Upper lobe of left lung (tissue), 6 donors: ENCODE data around the gene ASTN1. TPM values are rescaled to one million over a fixed set of nuclear protein-coding genes. Genes with fewer than 3 reads are reported as not detected.

Experiments
- ATAC-seq, 2 donors: fragments of 200-7000 bp; cut with Tn5 transposase; one replicate each; pipeline ENCODE4 v1.9.1; 2022; ENCODE audit warnings: mild to moderate bottlenecking in 2 of 2, moderate library complexity in 2 of 2; ENCODE audit not compliant: low FRiP score in 2 of 2
- DNase-seq, 2 donors: peaks; one replicate each; pipeline ENCODE4 v3.0.0-alpha.2; 2019 to 2020
- H3K27ac ChIP-seq, 4 donors: fragments of 200-600 bp; sonication (generic); one replicate each; pipeline ENCODE4 v1.5.1; 2016 to 2019
- H3K27me3 ChIP-seq, 4 donors: fragments of 200-600 bp; sonication (generic); one replicate each; pipeline ENCODE4 v1.5.1; 2017 to 2019
- H3K36me3 ChIP-seq, 4 donors: fragments of 200-600 bp; sonication (generic); one replicate each; pipeline ENCODE4 v1.5.1; 2016 to 2019
- H3K4me1 ChIP-seq, 4 donors: fragments of 200-600 bp; sonication (generic); one replicate each; pipeline ENCODE4 v1.5.1; 2018 to 2019
- H3K4me3 ChIP-seq, 4 donors: fragments of 200-600 bp; sonication (generic); one replicate each; pipeline ENCODE4 v1.5.1; 2017 to 2019; ENCODE audit warnings: mild to moderate bottlenecking in 2 of 4, moderate library complexity in 1 of 4
- H3K9me3 ChIP-seq, 4 donors: fragments of 200-600 bp; sonication (generic); one replicate each; pipeline ENCODE4 v1.5.1; 2018 to 2019
- CTCF ChIP-seq, 6 experiments: fragments of 450-650 bp in 4 of 6; fragments of 200-600 bp in 2 of 6; sonication (generic) in 2 of 6; IDR thresholded peaks; one replicate each; pipeline ENCODE4 v1.5.1; 2016 to 2019; ENCODE audit warnings: antibody characterized with exemption in 6 of 6
- EP300 ChIP-seq, 4 donors: sonication (generic); formaldehyde crosslinking; IDR thresholded peaks; one replicate each; pipeline ENCODE4 v1.5.1; 2017; ENCODE audit warnings: antibody characterized with exemption in 4 of 4, control low read depth in 2 of 4
- POLR2A ChIP-seq, 4 donors: fragments of 450-650 bp; IDR thresholded peaks; one replicate each; pipeline ENCODE4 v1.5.1; 2016 to 2017; ENCODE audit warnings: antibody characterized with exemption in 4 of 4, mild to moderate bottlenecking in 2 of 4
- POLR2AphosphoS5 ChIP-seq, 2 donors: sonication (generic); formaldehyde crosslinking; IDR thresholded peaks; one replicate each; pipeline ENCODE4 v1.5.1; 2017; ENCODE audit warnings: antibody characterized with exemption in 2 of 2
- WGBS, 2 donors: methylation state at CpG; one replicate each; pipeline ENCODE4 v1.1.5; 2017 to 2018; 5-methylcytosine and 5-hydroxymethylcytosine counted together
- total RNA-seq, 6 donors: library from RNA; depleted of rRNA in 4 of 6; stranded (reverse); fragments of >200 nt in 4 of 6; gene quantifications; one replicate each; pipeline versions ENCODE4 v1.1.0 to v1.2.1, GENCODE V29; 2016 to 2021
- donor health status: DM: no; HTN: no; CAD: no; lungs with moderate emphysema.
- donor health status: DM: no; HTN: yes; CAD: no; lungs with severe emphysema.

The ASTN1 gene
- total RNA-seq, 6 donors from 2014 or later = 0.15 to 1.0 (median 0.32) TPM; not detected in 2

- TF ChIP-seq POLR2AphosphoS5 (IDR thresholded peaks at IDR 0.05) (no peak), POLR2A (IDR thresholded peaks at IDR 0.05) (no peak), CTCF (IDR thresholded peaks at IDR 0.05) (no peak), EP300 (IDR thresholded peaks at IDR 0.05) (no peak)
- no peaks in the 10 kb centered on the region for H3K27me3 ChIP-seq
- no peaks in the 10 kb centered on the region for H3K9me3 ChIP-seq
- H3K4me1 ChIP-seq = no peaks in the 10 kb centered on the region
- DNase-seq = no peak
- no peak for ATAC-seq
- no peaks in the 10 kb centered on the region for H3K36me3 ChIP-seq
- H3K4me3 ChIP-seq = no peak overlapping the region
- 86 to 95% methylated on average over 3 of the region's 3 CpGs for WGBS, 2 donors
- H3K27ac ChIP-seq = no peak overlapping the region
Observed at GRCh38 chr1:176994931-176995596, 169.4 kb downstream of the ASTN1 start.

GRCh38 chr1:176993587-176993986, 170.9 kb downstream of the ASTN1 start:
- Histone ChIP-seq H3K4me3 (no peak overlapping the region), H3K27me3 (no peaks in the 10 kb centered on the region), H3K9me3 (no peaks in the 10 kb centered on the region), H3K36me3 (no peaks in the 10 kb centered on the region), H3K4me1 (no peaks in the 10 kb centered on the region), H3K27ac (no peak overlapping the region)
- DNase-seq (no peak), ATAC-seq (no peak)
- WGBS, 2 donors = 82 to 87% methylated on average over 3 of the region's 3 CpGs
- TF ChIP-seq EP300 (IDR thresholded peaks at IDR 0.05) = no peak

GRCh38 chr1:176989754-176990153, 174.8 kb downstream of the ASTN1 start:
- H3K9me3 ChIP-seq = no peaks in the 10 kb centered on the region
- H3K4me3 ChIP-seq = no peak overlapping the region
- no peak for TF ChIP-seq EP300 (IDR thresholded peaks at IDR 0.05)
- no peak for TF ChIP-seq CTCF (IDR thresholded peaks at IDR 0.05)
- TF ChIP-seq POLR2AphosphoS5 (IDR thresholded peaks at IDR 0.05) = no peak
- no peaks in the 10 kb centered on the region for H3K27me3 ChIP-seq
- no peaks in the 10 kb centered on the region for H3K36me3 ChIP-seq
- 67 to 83% methylated on average over 1 of the region's 1 CpG for WGBS, 2 donors
- H3K4me1 ChIP-seq = no peaks in the 10 kb centered on the region
- ATAC-seq (no peak), DNase-seq (no peak)
- no peak overlapping the region for H3K27ac ChIP-seq

GRCh38 chr1:176989023-176989422, 175.5 kb downstream of the ASTN1 start:
- no peak for ATAC-seq
- no peaks in the 10 kb centered on the region for H3K9me3 ChIP-seq
- no peak for TF ChIP-seq CTCF (IDR thresholded peaks at IDR 0.05)
- TF ChIP-seq EP300 (IDR thresholded peaks at IDR 0.05) = no peak
- no peak for TF ChIP-seq POLR2AphosphoS5 (IDR thresholded peaks at IDR 0.05)
- TF ChIP-seq POLR2A (IDR thresholded peaks at IDR 0.05) = no peak
- H3K4me3 ChIP-seq = no peak overlapping the region
- no peak overlapping the region for H3K27ac ChIP-seq
- no peaks in the 10 kb centered on the region for H3K27me3 ChIP-seq
- no peaks in the 10 kb centered on the region for H3K4me1 ChIP-seq
- DNase-seq = no peak
- no peaks in the 10 kb centered on the region for H3K36me3 ChIP-seq
- WGBS, 2 donors = 76 to 80% methylated on average over 1 of the region's 1 CpG

- DNase-seq (no peak), ATAC-seq (no peak)
- H3K9me3 ChIP-seq = no peaks in the 10 kb centered on the region
- H3K27me3 ChIP-seq = no peaks in the 10 kb centered on the region
- no peaks in the 10 kb centered on the region for H3K36me3 ChIP-seq
- H3K27ac ChIP-seq = no peak overlapping the region
- TF ChIP-seq POLR2A (IDR thresholded peaks at IDR 0.05) (no peak), EP300 (IDR thresholded peaks at IDR 0.05) (no peak), CTCF (IDR thresholded peaks at IDR 0.05) (no peak), POLR2AphosphoS5 (IDR thresholded peaks at IDR 0.05) (no peak)
- H3K4me1 ChIP-seq = no peaks in the 10 kb centered on the region
- no peak overlapping the region for H3K4me3 ChIP-seq
Observed at GRCh38 chr1:176987016-176987415, 177.5 kb downstream of the ASTN1 start.
